Stimulated activated naive CD4-positive, alpha-beta T cell (primary cell): ENCODE results near the gene COL11A2.

Source experiments
- DNase-seq, 6 experiments: peaks; one replicate each; lab custom pipeline; 2025; lab: John Stamatoyannopoulos, UW

The COL11A2 gene

DNA sequence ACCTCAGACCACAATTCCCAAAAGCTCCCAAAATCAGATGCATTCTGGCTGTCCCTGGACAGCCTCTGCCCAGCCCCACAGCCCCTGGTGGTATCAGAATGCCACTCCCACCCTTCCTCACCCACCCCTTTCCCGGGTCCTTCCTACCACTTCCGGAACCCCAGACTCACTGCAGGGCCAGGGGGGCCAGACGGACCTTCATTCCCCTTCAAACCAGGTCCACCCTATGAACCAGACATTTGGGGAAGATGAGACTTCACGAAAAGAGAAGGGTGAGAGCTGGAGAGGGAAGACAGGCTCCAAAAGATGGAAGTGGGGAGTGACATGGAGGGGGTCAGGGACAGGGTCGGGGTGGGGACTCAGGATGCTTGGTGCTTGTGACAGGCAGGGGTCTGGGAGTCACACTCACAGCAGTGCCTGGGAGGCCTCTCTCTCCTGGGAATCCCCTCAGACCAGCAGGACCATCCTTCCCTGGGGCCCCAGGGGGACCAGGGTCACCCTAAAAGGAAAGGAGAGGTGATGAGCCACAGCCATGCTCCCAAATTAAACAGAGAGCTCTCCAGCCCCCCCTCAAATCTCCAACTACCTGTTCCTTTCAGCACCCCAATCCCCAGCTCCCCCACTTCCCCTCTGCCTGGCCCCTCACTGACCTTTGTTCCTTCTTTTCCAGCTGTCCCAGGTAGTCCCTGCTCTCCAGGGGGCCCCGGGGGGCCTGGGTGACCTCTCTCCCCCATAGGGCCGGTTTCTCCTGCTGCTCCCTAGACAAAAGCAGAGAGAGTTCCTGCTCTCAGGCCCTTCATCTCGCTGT is 20.2 kb downstream of the COL11A2 start:
- DNase-seq: no peak

DNA sequence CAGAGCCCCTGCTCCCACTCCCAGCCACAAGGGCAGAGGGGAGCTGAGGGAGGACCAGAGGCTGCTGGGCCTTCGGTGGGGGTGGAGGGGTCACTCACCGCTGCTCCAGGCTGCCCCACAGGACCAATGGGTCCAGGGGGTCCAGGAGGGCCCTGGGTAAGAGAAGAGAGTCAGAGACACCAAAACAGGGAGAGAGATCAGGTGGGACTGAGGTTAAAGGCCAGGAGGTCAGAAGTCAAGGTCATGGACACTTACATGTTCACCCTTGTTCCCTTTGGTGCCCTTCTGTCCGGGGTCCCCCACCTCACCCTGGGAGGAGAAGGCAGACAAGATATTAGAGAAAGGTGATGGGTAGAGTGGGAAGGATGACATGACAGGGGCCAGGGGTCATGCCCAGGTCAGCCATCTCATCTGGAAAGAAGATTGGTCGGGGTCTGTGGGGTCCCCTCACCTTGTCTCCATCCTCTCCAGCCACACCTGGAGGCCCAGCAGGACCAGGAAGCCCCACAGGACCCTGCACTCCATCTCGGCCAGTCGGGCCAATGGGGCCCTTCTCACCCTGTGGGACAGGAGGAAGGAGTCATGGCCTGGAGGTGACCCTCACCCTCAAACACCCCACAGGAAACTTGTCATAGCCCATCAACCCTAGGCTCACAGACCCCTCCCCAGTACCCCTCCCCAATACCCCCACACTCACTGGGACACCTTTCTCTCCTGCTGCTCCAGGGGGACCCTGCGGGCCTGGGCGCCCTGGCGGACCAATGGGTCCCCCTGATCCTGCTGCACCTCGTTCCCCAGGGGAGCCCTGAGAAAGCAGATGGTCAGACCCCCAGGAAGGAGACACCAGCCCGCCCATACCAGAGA is 21.0 kb downstream of the COL11A2 start:
- DNase-seq: no peak

- no peak for DNase-seq
Measured at GRCh38 chr6:33170176-33171015, 21.9 kb downstream of the COL11A2 start.

GRCh38 chr6:33169291-33170175 is 22.7 kb downstream of the COL11A2 start:
- no peak for DNase-seq

DNA sequence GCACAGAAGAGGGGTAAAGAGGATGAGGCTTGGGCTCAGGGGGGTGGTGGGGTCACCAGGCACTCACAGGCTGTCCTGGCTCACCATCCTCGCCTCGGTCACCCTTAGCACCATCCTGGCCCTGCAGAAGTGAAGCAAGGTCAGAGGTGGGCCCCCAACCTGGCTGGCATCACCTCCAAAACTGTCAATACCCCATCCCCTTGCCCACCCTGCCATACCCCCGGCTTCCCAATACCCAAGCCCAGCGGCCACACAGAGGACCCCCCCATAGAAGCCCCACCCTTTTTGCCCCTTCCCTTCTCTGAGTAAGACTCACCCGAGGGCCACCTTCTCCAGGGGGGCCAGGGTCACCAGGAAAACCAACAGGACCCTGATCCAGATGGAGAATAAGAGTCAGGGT is 23.6 kb downstream of the COL11A2 start:
- no peak for DNase-seq

- no peak for DNase-seq
Measured at GRCh38 chr6:33168284-33168601, 24.0 kb downstream of the COL11A2 start.

DNA sequence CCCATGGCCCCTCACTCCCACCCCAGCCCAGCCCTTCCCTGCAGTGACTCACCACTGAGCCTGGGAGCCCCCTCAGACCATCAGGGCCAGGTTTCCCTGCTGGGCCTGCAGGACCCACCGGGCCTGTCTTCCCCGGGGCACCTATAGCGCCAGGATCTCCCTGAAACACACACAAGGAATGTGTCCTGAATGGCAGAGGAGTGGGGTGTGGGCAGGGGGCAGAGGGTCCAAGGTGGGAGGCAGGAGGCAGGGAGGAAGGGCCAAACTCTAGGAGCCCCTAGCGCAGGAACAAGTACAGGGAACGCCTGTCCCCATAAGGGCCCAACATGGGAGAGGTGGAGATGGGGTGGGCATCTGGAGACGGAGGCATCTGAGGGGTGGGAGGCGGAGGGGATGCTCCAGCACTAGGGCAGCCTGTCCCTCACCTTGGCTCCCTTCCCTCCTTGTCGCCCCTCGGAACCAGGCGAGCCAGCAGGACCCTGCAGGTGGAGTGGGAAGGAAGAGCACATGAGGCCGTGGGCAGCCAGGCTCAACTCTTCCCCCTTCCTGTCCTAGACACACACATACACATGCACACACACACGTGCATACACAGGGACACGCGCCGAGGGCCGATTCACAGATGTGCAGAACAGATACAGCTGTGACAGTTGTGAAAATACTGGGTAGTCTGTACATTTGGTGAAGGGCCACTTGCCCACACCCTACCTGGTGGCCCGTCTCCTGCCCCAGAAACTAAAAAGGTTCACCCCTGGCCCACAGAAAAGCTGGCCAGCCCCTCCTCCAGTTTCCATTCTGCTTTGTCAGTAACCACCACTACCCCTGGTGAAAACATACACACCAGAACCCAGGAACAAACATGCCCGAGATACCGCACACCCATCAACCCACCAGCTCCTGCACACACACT is 24.6 kb downstream of the COL11A2 start:
- DNase-seq: no peak

DNA sequence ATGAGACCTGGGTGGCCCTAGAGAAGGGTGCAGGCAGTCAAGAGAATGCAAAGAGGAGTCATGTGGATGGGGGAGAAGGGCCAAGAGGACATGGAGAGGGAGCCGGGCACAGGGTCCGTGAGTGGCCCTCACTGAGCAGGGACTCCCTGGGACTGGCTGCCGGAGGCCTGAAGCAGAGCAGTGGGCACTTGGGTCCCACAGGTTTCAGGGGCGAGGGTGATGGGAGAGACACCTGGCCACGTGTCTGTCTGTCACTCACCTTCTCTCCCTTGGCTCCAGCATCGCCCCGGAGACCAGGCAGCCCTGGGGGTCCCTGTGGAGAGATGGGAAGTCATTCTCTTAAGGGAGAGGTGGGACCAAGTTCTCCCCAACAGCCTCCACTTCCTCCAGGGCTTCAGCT is 25.5 kb downstream of the COL11A2 start:
- no peak for DNase-seq

DNA sequence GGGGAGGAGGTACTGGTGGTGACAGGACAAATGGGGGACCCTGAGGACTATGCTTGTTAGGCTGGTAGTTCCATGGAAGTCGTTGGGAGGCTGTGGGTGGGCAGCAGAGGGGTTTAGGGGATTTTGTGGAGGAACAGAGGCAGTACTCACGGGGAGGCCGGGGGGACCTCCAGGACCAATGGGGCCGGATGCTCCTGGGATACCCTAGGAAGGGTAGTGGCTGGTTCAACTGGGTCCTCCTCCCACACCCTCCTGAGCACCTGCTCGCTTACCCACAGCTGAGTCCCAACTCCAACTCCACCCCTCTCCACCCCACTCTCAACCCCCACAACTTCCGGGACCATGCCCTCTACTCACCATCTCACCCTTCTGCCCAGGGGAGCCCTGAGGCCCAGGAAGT is 25.9 kb downstream of the COL11A2 start:
- DNase-seq: no peak

DNA sequence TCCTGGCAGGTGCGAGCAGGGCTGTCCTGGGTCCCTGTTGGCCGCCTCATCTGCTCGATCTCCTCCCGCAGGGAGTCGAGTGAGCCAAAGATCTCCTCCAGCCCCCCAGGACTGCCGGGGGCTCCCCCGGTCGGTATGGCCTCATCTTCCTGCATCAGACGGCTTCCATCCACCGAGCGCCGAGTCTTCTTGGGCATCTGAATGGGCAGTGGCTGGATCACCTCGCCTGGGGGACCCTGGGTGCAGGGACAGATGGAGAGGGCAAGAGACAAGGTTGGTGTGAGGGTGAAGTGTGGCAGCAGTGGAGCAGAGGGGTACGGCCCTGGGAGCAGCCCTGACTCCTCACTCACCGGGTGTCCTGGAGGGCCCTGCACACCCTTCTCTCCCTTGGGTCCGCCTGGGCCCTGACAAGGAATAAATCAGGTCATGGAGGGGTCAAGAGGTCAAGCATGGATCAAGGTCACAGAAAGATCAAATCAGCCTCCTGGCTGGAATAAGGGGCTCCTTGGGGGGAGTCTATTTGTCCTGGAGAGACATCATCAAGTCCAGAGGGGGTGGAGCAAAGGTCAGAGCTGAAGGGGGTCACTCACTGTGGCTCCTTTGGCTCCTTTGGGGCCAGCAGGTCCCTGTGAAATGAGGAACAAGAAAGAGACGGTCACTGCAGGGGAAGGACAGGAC is 26.5 kb downstream of the COL11A2 start:
- no peak for DNase-seq

DNA sequence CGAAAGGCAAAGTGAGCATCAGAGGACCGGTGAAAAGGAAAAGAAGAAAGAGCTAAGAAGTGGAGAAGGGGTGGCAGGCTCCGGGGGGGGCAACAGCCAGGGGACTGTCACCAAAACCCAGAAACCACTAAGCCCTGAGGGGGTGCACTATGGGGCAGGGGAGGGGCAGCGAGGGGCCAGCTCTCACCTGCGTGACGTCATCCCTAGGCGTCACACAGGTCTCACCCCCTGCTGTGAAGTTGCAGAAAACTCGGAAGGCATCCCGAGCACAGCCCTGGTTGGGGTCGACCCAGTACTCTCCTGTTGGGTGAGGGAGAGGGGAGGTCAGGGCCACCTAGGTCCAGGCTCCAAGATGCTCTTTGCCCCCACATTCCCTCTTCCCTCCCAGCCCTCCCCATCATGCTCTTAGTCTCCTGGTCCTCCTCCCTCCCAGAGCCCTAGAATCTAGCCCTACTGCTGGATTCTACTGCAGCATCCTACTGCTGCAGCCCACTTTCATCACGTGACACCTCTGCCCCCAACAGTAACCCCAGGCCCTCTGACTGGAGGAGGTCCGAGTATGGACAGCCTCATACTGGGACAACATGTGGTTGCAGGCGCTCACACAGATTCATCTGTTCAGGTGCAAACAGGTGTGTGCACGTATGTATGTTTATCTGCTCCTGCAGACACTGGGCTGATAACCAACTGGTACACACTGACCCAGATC is 27.4 kb downstream of the COL11A2 start:
- no peak for DNase-seq

DNA sequence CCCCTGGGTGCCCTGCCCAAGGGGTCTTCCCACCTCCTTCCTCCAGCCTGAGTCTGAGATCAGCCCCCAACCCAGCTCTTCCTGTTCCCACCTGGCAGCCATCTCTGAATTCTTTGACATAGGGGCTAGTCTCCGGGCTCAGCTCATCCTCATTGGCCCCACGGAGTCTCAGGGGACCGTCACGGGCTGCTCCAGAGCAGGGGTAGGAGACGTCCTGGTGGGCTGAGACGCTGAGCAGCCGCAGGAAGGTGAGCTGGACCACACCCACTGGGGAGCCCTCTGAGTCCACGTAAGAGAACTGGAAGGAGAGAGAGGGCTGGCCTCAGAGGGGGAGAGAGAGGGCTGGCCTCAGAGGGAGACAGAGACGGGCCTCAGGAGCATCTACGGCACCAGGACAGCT is 28.1 kb downstream of the COL11A2 start:
- DNase-seq: no peak

GRCh38 chr6:33163540-33163939 is 28.7 kb downstream of the COL11A2 start:
- DNase-seq: no peak

DNA sequence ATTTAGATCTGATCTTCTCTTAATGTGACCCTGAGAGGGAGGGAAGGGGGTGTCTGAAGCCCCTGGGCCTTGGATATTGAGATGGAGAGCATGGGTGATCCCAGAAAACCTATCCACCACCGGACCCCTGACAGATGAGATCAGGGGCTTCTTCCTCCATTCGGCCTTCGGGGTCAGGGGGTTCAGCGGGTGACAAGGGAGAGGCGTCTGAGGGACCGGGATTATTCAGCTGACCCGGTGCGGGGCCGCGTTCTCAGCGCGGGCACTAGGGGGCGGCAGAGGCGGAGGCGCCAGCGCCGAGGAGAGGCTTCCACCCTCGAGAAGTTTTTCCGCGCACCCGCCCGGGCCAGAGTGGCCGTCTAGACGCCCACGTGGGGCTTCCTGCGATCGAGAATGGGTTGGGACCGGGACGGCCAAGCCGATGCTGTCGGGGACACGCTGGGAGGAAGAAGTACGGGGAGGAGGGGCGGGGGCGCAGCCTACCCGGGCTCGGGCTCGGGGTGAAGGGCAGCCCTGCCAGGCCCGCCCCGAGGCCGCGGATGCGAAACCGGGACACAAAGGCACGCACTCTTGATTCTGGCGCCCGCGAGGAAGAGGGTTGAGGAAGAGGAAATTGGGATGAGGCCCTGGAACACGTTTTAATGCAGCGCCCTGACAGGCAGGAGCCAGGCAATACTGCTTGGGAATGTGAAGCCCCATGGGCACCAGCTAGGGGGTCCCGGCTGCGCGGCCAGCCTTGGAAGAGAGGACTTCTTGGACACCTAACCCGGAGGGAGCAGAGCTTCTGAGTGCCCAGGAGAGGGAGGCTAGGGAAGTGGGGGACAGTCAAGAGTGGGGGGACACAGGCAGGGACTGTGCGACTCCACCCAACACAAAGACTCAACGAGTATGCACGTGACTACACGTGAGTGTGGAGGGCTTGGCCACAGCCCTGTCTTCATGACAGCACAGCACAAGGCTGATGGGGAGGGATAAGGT is 30.6 kb downstream of the COL11A2 start:
- peak; percentile 56 to 85 (median 76) for DNase-seq

DNA sequence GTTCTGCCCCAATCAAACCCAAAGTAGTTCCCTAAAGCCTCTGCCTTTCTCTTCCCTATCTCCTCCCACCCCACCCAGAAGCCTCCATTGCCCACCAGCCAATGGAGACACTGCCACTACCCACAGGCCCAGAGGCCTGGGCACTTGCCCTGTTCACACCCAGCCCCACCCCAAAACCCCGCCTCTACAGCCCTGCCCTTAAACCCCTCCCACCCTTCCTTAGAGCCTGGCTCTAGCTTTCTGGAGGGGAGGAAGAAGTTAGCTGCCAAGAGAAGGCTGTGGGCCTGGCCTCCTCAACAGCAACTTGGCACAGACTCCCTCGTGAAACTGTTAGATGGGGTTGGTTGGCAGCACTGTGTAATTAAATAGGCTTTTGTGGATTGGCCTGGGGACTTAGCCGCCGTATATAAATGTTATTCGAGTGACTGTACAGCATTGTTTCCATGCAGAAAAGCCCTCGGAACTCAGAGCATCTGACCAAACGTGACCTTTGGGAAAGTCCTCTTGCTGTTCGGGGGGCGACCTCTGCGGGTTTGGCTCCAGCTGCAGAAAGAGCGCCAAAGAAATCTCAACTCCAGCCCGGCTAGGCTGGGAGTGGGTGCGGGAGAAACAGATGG is 31.4 kb downstream of the COL11A2 start:
- DNase-seq: no peak

- DNase-seq: no peak
Measured at GRCh38 chr6:33160096-33160495, 32.2 kb downstream of the COL11A2 start.

DNA sequence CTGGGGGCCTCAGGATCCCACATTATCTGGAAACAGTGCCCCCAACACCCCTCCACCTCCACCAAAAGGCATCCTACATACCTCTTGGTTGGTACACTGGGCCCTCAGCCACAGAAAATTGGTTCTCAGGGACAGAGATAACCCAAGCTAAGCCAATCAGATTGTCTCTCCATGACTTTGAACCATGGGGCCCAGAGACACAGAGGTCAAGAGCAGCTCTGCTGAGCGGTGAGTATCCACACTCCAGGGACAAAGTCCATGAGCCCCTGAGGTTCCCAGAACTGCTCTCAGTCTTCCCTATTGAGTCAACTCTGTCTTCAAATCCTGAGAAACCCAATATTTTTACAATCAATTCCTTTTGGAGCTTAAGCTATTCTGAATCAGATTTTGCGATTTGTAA is 35.3 kb downstream of the COL11A2 start:
- DNase-seq: no peak

DNA sequence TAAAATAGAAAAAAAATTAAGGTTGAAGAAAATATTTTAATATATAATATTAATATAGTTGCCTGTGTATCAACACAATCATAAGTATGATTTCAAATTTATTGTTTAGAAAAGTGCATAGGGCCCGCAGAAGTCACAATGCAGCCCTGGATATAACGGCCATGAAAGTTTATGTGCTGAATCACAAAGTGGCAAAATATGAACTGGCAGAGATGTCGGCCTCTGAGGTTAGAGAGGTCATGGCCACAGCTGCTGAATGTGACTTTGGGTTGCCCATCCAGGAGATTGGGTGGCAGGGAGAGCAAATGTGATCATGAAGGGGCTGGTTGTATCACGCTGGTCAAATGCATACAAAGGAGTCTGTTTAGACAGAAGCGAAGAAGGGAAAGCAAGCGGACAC is 35.7 kb downstream of the COL11A2 start:
- no peak for DNase-seq
